ENCODE data around the gene PTPRK.

Gene PTPRK

DNA sequence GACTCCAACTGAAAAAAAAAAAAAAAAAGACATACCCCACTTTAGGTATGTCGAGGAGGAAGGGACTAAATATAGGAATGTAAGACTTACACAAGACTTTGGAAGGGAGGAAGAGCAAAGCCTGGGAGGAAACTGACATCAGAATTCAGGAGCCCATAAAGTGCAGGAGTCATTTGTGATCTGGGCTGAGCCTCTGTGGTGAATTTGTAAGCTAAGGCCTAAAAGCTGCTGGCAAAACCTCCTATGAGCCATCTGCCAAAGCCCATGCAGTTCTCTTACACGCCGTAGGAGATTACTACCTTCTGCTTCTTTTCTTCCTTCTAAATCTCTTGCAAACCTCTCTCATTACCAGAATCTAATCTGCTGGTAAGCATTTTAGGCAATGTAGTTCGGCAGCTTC, 567.6 kb downstream of the PTPRK start:
- TF ChIP-seq TAF1 (IDR thresholded peaks at IDR 0.05; ENCODE audit: low read depth) (no peak), CREB1 (IDR thresholded peaks at IDR 0.05; ENCODE audit: low read depth) (no peak), TEAD4 (IDR thresholded peaks at IDR 0.05) (no peak), FOXM1 (IDR thresholded peaks at IDR 0.05; ENCODE audit: borderline replicate concordance, low read depth) (no peak), CEBPB (IDR thresholded peaks at IDR 0.05) (no peak), RAD21 (IDR thresholded peaks at IDR 0.05; ENCODE audit: low read depth) (no peak), YY1 (IDR thresholded peaks at IDR 0.05; ENCODE audit: low read depth) (no peak), MAX (IDR thresholded peaks at IDR 0.05) (no peak), TCF12 (IDR thresholded peaks at IDR 0.05; ENCODE audit: low read depth) (no peak), EGR1 (IDR thresholded peaks at IDR 0.05) (no peak), ZBTB7A (IDR thresholded peaks at IDR 0.05; ENCODE audit: low read depth) (no peak), NFIC (IDR thresholded peaks at IDR 0.05) (no peak), EP300 (IDR thresholded peaks at IDR 0.05; ENCODE audit: borderline replicate concordance) (no peak)
- TF ChIP-seq, protein P1, sequence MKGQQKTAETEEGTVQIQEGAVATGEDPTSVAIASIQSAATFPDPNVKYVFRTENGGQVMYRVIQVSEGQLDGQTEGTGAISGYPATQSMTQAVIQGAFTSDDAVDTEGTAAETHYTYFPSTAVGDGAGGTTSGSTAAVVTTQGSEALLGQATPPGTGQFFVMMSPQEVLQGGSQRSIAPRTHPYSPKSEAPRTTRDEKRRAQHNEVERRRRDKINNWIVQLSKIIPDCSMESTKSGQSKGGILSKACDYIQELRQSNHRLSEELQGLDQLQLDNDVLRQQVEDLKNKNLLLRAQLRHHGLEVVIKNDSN (IDR thresholded peaks at IDR 0.05), result no peak
- TF ChIP-seq, protein P2, sequence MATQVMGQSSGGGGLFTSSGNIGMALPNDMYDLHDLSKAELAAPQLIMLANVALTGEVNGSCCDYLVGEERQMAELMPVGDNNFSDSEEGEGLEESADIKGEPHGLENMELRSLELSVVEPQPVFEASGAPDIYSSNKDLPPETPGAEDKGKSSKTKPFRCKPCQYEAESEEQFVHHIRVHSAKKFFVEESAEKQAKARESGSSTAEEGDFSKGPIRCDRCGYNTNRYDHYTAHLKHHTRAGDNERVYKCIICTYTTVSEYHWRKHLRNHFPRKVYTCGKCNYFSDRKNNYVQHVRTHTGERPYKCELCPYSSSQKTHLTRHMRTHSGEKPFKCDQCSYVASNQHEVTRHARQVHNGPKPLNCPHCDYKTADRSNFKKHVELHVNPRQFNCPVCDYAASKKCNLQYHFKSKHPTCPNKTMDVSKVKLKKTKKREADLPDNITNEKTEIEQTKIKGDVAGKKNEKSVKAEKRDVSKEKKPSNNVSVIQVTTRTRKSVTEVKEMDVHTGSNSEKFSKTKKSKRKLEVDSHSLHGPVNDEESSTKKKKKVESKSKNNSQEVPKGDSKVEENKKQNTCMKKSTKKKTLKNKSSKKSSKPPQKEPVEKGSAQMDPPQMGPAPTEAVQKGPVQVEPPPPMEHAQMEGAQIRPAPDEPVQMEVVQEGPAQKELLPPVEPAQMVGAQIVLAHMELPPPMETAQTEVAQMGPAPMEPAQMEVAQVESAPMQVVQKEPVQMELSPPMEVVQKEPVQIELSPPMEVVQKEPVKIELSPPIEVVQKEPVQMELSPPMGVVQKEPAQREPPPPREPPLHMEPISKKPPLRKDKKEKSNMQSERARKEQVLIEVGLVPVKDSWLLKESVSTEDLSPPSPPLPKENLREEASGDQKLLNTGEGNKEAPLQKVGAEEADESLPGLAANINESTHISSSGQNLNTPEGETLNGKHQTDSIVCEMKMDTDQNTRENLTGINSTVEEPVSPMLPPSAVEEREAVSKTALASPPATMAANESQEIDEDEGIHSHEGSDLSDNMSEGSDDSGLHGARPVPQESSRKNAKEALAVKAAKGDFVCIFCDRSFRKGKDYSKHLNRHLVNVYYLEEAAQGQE (IDR thresholded peaks at IDR 0.05; ENCODE audit: low read depth), result no peak

DNA sequence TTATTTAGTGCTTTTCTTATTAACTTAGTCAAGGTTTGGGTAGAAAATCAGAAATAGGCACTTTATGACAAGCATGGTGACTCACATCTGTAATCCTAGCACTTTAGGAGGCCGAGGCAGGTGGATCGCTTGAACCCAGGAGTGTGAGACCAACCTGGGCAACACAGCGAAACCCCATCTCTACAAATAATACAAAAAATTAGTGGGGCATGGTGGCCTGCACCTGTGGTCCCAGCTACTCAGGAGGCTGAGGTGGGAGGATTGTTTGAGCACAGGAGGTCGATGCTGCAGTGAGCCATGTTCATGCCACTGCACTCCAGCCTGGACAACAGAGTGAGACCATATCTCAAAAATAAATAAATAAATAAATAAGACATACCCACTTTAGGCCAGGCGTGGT, 568.2 kb downstream of the PTPRK start:
- TF ChIP-seq FOXM1 (IDR thresholded peaks at IDR 0.05; ENCODE audit: borderline replicate concordance, low read depth) (no peak), MAX (IDR thresholded peaks at IDR 0.05) (no peak), YY1 (IDR thresholded peaks at IDR 0.05; ENCODE audit: low read depth) (no peak), RAD21 (IDR thresholded peaks at IDR 0.05; ENCODE audit: low read depth) (no peak), EP300 (IDR thresholded peaks at IDR 0.05; ENCODE audit: borderline replicate concordance) (no peak), TEAD4 (IDR thresholded peaks at IDR 0.05) (no peak), NFIC (IDR thresholded peaks at IDR 0.05) (no peak), TCF12 (IDR thresholded peaks at IDR 0.05; ENCODE audit: low read depth) (no peak), ZBTB7A (IDR thresholded peaks at IDR 0.05; ENCODE audit: low read depth) (no peak), TAF1 (IDR thresholded peaks at IDR 0.05; ENCODE audit: low read depth) (no peak), CREB1 (IDR thresholded peaks at IDR 0.05; ENCODE audit: low read depth) (no peak), EGR1 (IDR thresholded peaks at IDR 0.05) (no peak), CEBPB (IDR thresholded peaks at IDR 0.05) (no peak)
- TF ChIP-seq, protein P1 (IDR thresholded peaks at IDR 0.05), result no peak
- TF ChIP-seq, protein P2 (IDR thresholded peaks at IDR 0.05; ENCODE audit: low read depth), result no peak

- TF ChIP-seq CREB1 (IDR thresholded peaks at IDR 0.05; ENCODE audit: low read depth) (no peak), RAD21 (IDR thresholded peaks at IDR 0.05; ENCODE audit: low read depth) (no peak), YY1 (IDR thresholded peaks at IDR 0.05; ENCODE audit: low read depth) (no peak)
These were observed 569.1 kb downstream of the PTPRK start for GRCh38 chr6:127951172-127951917.

DNA sequence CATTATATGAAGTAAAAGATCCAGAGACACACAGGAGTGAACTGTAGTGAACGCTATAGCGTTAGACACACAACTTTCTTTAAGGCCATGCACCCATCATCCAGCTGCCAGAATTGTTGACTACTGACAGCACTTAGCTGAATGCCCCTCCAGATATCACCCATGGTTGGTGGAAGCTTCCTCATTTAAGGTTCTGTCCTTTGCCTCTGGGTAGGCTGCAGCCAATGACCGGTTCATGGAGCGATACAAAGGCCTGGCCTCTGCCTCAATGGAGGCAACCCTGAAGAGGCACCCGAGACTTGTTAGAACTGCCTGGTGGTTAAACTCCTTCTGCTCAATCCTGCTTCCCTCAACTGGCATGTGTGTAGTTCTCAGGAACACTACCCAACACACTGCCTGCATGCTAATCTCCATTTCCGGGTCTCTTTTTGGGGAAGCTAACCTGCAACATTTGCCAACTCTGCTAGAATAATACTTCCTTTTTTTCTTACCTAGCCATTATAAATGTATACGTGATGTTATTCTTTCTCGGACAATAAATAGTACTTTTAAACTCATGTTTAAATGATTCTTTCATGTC, 569.7 kb downstream of the PTPRK start:
- TF ChIP-seq, protein P1 (IDR thresholded peaks at IDR 0.05), result no peak
- no peak for TF ChIP-seq RAD21 (IDR thresholded peaks at IDR 0.05; ENCODE audit: low read depth)
- no peak for TF ChIP-seq FOXM1 (IDR thresholded peaks at IDR 0.05; ENCODE audit: borderline replicate concordance, low read depth)
- TF ChIP-seq, protein P2 (IDR thresholded peaks at IDR 0.05; ENCODE audit: low read depth), result no peak
- TF ChIP-seq MAX (IDR thresholded peaks at IDR 0.05), result no peak
- TF ChIP-seq TEAD4 (IDR thresholded peaks at IDR 0.05), result no peak
- TF ChIP-seq TCF12 (IDR thresholded peaks at IDR 0.05; ENCODE audit: low read depth), result no peak
- TF ChIP-seq EP300 (IDR thresholded peaks at IDR 0.05; ENCODE audit: borderline replicate concordance), result no peak
- TF ChIP-seq YY1 (IDR thresholded peaks at IDR 0.05; ENCODE audit: low read depth), result no peak
- TF ChIP-seq EGR1 (IDR thresholded peaks at IDR 0.05), result no peak
- no peak for TF ChIP-seq NFIC (IDR thresholded peaks at IDR 0.05)
- no peak for TF ChIP-seq CEBPB (IDR thresholded peaks at IDR 0.05)
- no peak for TF ChIP-seq ZBTB7A (IDR thresholded peaks at IDR 0.05; ENCODE audit: low read depth)
- no peak for TF ChIP-seq CREB1 (IDR thresholded peaks at IDR 0.05; ENCODE audit: low read depth)
- TF ChIP-seq TAF1 (IDR thresholded peaks at IDR 0.05; ENCODE audit: low read depth), result no peak

All from Ishikawa (cell line).